AML-193 (cell line): ENCODE results near the gene CALR3.

ENCODE experiments used
- DNase-seq, 2 experiments: peaks; one replicate each; lab custom pipeline; 2025; lab: John Stamatoyannopoulos, UW

Gene CALR3

DNA sequence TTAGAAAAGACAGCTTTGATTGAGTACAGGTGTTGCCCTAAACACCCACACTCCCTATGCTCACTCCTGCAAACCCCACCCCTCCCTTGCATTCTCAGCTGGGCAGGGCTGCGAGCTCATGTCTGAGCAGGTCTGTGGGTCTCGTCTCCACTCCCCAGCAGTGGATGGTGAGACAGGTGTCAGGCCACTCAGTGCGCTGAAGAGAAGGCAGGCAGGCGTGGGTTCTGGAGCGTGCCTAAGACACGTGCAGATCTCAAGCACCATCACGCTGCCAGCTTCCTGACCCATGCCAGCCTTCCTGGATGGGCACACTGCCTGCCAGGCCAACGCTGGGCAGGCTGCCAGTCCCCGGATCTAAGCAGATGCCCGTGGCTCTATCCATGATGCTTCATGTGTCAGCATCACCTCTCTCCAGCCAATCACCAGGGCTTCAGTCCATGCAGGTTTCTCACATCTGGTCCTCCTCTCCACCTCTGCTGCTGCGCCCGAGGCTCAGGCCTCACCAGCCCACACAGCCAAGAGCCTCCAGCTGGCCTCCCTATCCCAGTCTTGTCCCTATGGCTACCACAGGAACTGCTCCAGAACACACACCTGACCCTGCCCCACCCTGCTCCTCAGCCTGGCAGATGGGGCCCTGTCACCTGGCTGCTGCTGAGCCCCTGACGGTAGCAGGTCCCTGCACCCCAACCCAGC is 66.8 kb downstream of the CALR3 start:
- no peak for DNase-seq
